Subcutaneous abdominal adipose tissue (tissue), 5 donors: ENCODE measurements around the gene NOS2.

Source experiments
- H3K27ac ChIP-seq: one replicate; pipeline ENCODE4 v1.7.0; 2013; ENCODE audit warnings: low read depth, mild to moderate bottlenecking, inconsistent platforms, low read length, moderate library complexity
- H3K27me3 ChIP-seq, 5 donors: one replicate each; pipeline ENCODE4 v1.7.0; 2013; ENCODE audit warnings: low read length in 5 of 5, inconsistent platforms in 1 of 5; ENCODE audit not compliant: control insufficient read depth in 5 of 5, insufficient read depth in 4 of 5
- H3K36me3 ChIP-seq, 5 donors: one replicate each; pipeline ENCODE4 v1.7.0; 2013; ENCODE audit warnings: low read length in 5 of 5; ENCODE audit not compliant: control insufficient read depth in 5 of 5, insufficient read depth in 5 of 5
- H3K4me1 ChIP-seq, 5 donors: one replicate each; pipeline ENCODE4 v1.7.0; 2013; ENCODE audit warnings: low read length in 5 of 5, mild to moderate bottlenecking in 3 of 5, moderate library complexity in 1 of 5; ENCODE audit not compliant: control insufficient read depth in 5 of 5, insufficient read depth in 5 of 5
- H3K4me3 ChIP-seq, 5 donors: one replicate each; pipeline ENCODE4 v1.7.0; 2013; ENCODE audit warnings: low read length in 5 of 5, low read depth in 1 of 5
- H3K9ac ChIP-seq, 5 donors: one replicate each; pipeline ENCODE4 v1.7.0; 2013; ENCODE audit warnings: low read length in 5 of 5, mild to moderate bottlenecking in 4 of 5, moderate library complexity in 3 of 5
- H3K9me3 ChIP-seq, 5 donors: one replicate each; pipeline ENCODE4 v1.7.0; 2013; ENCODE audit warnings: low read length in 5 of 5; ENCODE audit not compliant: control insufficient read depth in 5 of 5
- donor health status: healthy.
- donor health status: healthy.
- donor health status: healthy.
- donor health status: healthy.
- donor health status: healthy.

Gene NOS2

GRCh38 chr17:27808628-27809027 is 8.3 kb upstream of the NOS2 start:
- H3K36me3 ChIP-seq, result no peaks in the 10 kb centered on the region
- no peak overlapping the region for H3K27ac ChIP-seq
- H3K4me3 ChIP-seq, result no peak overlapping the region
- H3K4me1 ChIP-seq, result peaks cover 0 to 14% (median 9%) of the 10 kb centered on the region in 5 donors
- peak overlapping the region in 1 of 5 donors; percentile 2 for H3K9ac ChIP-seq
- H3K9me3 ChIP-seq, result peaks cover 0 to 3% (median 2%) of the 10 kb centered on the region in 5 donors
- no peaks in the 10 kb centered on the region for H3K27me3 ChIP-seq

GRCh38 chr17:27807567-27808470 is 7.5 kb upstream of the NOS2 start:
- Histone ChIP-seq H3K9me3 (peaks cover 0 to 3% (median 2%) of the 10 kb centered on the region in 5 donors), H3K36me3 (no peaks in the 10 kb centered on the region), H3K4me1 (peaks cover 0 to 14% (median 9%) of the 10 kb centered on the region in 5 donors), H3K27ac (no peak overlapping the region), H3K27me3 (no peaks in the 10 kb centered on the region), H3K9ac (peak overlapping the region in 1 of 5 donors; percentile 2), H3K4me3 (peak overlapping the region in 4 of 5 donors; percentile 13 to 54 (median 44))

GRCh38 chr17:27805520-27806146 is 5.3 kb upstream of the NOS2 start:
- no peak overlapping the region for H3K27ac ChIP-seq
- peaks cover 0 to 14% (median 9%) of the 10 kb centered on the region in 5 donors for H3K4me1 ChIP-seq

GRCh38 chr17:27804113-27804512 is 3.8 kb upstream of the NOS2 start:
- no peak overlapping the region for H3K9ac ChIP-seq
- H3K4me3 ChIP-seq, result no peak overlapping the region
- H3K27me3 ChIP-seq, result no peaks in the 10 kb centered on the region
- H3K27ac ChIP-seq, result no peak overlapping the region
- no peaks in the 10 kb centered on the region for H3K9me3 ChIP-seq
- H3K4me1 ChIP-seq, result peaks cover 0 to 14% (median 9%) of the 10 kb centered on the region in 5 donors
- H3K36me3 ChIP-seq, result no peaks in the 10 kb centered on the region

More at GRCh38 chr17:27805520-27806146, 5.3 kb upstream of the NOS2 start:
- H3K27me3 ChIP-seq, result no peaks in the 10 kb centered on the region
- peaks cover 0 to 3% (median 2%) of the 10 kb centered on the region in 5 donors for H3K9me3 ChIP-seq
- H3K4me3 ChIP-seq, result peak overlapping the region; percentile 59 to 68 (median 65)
- no peaks in the 10 kb centered on the region for H3K36me3 ChIP-seq
- H3K9ac ChIP-seq, result peak overlapping the region; percentile 44 to 71 (median 54)

- Histone ChIP-seq H3K36me3 (no peaks in the 10 kb centered on the region), H3K4me1 (peaks cover 0 to 12% (median 9%) of the 10 kb centered on the region in 5 donors), H3K9me3 (no peaks in the 10 kb centered on the region), H3K9ac (no peak overlapping the region), H3K4me3 (no peak overlapping the region), H3K27ac (no peak overlapping the region), H3K27me3 (peaks cover 0 to 2% (median 0%) of the 10 kb centered on the region in 5 donors)
Observed at GRCh38 chr17:27802962-27803680, 2.8 kb upstream of the NOS2 start.

- Histone ChIP-seq H3K4me1 (peaks cover 0 to 10% (median 7%) of the 10 kb centered on the region in 5 donors), H3K9ac (no peak overlapping the region), H3K27ac (no peak overlapping the region), H3K9me3 (no peaks in the 10 kb centered on the region), H3K4me3 (no peak overlapping the region), H3K27me3 (peaks cover 0 to 8% (median 0%) of the 10 kb centered on the region in 5 donors), H3K36me3 (no peaks in the 10 kb centered on the region)
Observed at GRCh38 chr17:27802033-27802432, 1.7 kb upstream of the NOS2 start.

GRCh38 chr17:27798376-27798775 is 2.0 kb downstream of the NOS2 start:
- H3K4me1 ChIP-seq, result peaks cover 0 to 9% (median 6%) of the 10 kb centered on the region in 5 donors
- H3K9ac ChIP-seq, result no peak overlapping the region
- H3K27me3 ChIP-seq, result peaks cover 0 to 16% (median 5%) of the 10 kb centered on the region in 5 donors
- H3K27ac ChIP-seq, result no peak overlapping the region
- H3K36me3 ChIP-seq, result no peaks in the 10 kb centered on the region
- H3K4me3 ChIP-seq, result no peak overlapping the region
- H3K9me3 ChIP-seq, result no peaks in the 10 kb centered on the region

- Histone ChIP-seq H3K9me3 (no peaks in the 10 kb centered on the region), H3K4me3 (no peak overlapping the region), H3K27me3 (peaks cover 0 to 20% (median 5%) of the 10 kb centered on the region in 5 donors), H3K4me1 (peaks cover 0 to 12% (median 10%) of the 10 kb centered on the region in 5 donors), H3K36me3 (no peaks in the 10 kb centered on the region), H3K9ac (no peak overlapping the region), H3K27ac (no peak overlapping the region)
Observed at GRCh38 chr17:27797390-27798091, 2.8 kb downstream of the NOS2 start.

- Histone ChIP-seq H3K9ac (peak overlapping the region in 2 of 5 donors; percentile 20 to 23), H3K9me3 (no peaks in the 10 kb centered on the region), H3K4me1 (peaks cover 0 to 12% (median 10%) of the 10 kb centered on the region in 5 donors), H3K4me3 (peak overlapping the region; percentile 25 to 52 (median 42)), H3K36me3 (no peaks in the 10 kb centered on the region), H3K27me3 (peaks cover 0 to 23% (median 11%) of the 10 kb centered on the region in 5 donors), H3K27ac (no peak overlapping the region)
Observed at GRCh38 chr17:27793906-27794569, 6.3 kb downstream of the NOS2 start.
